Measurements from ENCODE around the gene SELENOP.
"Not testable (repeated sequence)": the region's sequence is repeated elsewhere in the genome, so short reads cannot be mapped to it uniquely, and the experiment has no call there.

Gene SELENOP

DNA sequence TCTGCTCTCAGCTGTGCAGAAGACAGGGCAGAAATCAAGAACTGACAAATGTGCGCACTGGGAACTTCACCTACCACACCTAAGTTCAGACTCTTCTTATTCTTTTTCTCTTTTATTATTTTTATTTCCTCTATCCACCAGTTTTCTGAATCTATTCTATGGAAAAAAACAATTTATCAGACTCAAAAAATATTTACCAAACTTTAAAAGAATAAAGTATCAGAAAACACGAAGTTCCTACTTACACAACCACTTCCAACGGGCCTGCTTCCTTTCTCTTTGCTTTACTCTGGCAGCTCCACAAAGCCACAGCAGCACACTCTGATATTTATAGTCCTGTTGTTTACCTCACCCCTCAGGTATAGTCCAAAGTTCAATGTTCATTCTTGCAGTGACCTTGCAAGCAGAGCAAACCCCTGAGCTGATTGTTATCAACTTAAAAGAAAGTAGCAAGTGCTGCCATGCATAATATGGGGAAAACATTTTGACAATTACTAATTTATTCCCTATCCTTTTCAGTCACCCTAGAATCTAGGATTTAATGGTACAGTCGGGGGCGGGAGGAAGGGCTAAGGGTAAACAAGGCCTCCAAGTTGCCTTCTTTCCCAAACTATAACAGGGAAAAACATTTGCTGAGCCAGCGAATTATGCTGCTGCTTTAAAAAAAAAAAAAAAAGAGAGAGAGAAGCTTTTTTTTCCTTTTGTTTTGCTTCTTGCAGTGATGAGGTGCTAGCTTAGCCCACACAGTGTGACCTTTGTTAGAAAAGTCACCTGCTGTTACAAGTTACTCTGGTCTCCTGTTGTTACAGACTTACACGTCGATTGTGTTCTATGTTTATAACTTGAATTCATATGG, at the start of gene SELENOP:
Gene SELENOP (minus strand): TSS at position 302 of the 856 bp plus-strand sequence. CDS start 3,539 bp downstream, outside the sequence.
- DNase-seq: no peak

DNA sequence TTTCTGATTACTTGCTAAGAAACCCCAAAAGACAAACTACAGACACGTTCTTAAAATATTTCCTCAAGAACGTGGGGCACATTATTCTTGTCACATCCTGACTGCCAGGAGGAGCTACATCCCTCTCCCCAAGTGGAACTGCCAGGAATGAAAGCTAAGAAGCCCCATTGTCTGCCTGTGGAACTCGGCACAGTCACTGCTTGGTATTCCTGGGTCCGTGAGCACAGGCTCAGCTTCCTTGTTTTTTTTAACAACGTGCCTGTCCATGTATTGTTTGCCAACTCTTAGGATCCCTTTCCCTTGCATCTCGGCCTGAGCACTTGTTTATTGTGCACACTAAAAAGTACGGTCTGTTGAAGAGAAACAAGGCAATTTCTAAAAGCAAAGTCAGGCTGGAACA, 47.0 kb upstream of the SELENOP start:
- no peak for DNase-seq

- DNase-seq: no peak
These were observed 46.4 kb upstream of the SELENOP start for GRCh38 chr5:42858031-42858643.

DNA sequence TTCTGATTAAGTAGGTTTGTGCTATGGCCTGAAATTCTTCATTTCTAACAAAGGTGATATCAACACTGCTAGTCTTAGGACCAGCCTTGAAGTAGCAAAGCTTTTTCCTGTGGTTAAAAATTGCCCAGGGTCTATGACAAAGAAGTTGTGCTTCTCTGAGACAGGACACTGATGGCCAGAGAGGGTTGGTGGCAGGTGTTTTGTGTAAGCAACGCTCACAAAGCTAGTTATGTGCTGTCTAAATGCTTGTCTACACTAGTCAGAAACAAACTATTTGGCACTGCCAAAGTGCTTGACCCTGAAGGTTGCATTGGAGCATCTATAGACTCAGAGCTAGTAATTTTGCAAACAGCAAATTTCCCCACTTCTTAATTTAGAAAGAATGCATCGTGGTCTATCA, 44.1 kb upstream of the SELENOP start:
- DNase-seq: no peak

GRCh38 chr5:42855386-42855785, 43.7 kb upstream of the SELENOP start:
- no peak for DNase-seq

DNA sequence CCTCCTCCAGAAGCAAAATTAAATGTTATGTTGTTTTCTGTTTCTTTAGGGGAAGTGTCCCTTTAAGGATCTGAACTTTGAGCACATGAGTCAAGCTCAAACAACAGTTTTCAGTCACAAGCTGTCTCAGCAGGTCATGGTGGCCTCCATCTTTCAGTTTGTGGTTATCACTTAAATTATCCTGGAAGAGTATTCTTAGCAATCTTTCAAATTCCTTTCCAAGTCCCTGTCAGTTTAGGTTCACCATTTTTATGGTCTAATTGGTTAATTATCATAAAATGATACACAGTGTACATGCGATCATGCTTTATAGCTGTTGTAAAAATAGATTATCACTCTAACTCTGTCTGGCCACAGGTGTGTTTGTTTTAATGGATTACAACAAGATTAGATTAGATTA, 43.1 kb upstream of the SELENOP start:
- DNase-seq: no peak

DNA sequence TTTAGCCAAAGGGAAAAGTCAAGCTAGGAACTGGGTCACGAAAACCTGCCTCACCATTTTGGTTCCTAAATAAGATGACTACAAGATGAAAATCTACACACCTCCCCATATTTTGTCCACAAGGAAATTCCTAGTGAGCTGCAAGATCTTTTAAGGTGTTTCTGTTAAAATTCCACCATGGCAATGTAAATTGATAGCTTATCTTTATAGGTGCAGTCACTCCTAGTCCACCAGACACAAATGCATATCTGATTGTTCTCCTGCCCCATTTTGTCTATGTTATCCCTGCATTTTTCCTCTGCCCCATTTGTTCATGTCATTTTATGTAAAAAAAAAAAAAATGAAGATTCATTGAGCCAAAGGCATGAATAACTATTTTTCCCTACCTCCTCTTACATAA, 41.1 kb upstream of the SELENOP start:
- no peak for DNase-seq

DNA sequence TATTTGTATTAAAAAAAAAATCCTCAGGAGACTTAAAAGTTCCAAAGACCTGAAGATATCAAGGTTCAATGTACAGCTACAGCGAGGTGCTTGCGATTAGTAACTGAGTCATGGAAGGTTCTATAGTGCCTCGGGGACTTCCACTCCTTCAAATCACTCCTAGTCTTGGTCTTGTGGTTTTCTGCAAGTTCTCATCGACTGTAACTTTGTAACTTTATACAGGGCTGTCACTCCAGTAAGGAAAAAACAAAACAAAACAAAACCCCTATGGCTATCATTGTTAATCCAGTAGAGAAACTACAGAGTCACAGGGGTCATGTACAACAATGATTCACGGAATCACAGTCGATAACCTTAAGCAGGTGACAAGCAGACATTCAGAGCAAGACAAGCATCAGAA, 39.8 kb upstream of the SELENOP start:
- no peak for DNase-seq

- DNase-seq: no peak
These were observed 36.9 kb upstream of the SELENOP start for GRCh38 chr5:42848545-42848944.

GRCh38 chr5:42844408-42844807, 32.7 kb upstream of the SELENOP start:
- DNase-seq: not testable (repeated sequence)

DNA sequence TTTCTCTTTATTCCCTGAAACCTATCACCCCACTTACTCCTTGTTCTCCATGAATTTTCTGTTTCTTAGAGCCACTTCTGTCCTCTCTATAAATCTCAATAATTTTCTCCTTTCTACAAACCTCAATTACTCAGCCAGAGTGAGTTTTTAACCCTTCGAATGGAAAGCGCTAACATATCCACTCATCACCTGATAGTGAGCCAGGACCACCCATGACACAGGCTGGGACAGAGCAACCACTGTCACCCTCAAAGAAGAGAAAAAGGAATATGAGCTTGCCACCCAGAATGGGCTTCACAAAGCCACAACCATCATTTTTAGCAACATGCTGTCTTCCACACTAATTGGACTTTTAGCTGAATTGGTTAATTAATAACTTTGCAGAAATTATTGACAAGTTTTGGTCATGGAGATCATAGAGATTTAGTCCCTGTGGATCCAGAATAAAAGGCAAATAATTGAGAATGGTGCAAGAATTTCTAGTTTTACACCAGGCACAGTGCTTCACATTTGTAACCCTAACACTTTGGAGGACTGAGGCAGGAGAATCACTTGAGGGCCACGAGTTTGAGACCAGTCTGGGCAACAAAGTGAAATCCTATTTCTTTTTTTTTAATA, 32.1 kb upstream of the SELENOP start:
- no peak for DNase-seq

DNA sequence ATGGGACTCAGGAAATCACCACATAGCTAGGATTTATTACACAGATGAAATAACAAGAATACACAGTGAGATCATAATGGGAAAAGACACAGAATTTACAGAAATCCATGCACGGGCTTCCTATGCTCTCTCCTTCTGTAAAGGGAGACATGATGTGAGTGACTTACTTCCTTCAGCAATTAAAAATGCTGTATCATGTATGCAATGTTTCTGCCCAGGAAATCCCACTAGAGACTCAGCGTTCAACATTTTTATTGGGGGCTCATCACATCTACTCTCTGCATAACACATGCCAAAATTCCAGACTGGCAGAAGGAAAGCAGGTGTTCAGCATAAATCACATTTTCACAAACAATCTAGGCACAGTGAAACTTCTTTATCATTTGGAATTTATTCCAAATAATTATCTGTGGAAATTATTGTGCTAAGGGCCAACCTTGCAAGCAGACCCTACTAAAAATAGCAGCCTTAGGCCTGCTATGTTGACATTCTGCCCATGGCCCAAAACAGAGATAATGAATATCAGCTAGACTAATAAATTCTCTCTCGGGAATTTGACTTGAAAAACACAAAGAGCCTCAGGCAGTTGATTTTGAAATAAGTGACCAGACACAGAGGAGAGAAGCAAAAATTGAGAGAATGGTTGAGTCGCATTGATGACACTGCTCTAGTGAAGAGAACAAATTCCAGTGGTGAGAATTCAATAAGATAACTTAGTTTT, 31.4 kb upstream of the SELENOP start:
- no peak for DNase-seq

- no peak for DNase-seq
These were observed 29.3 kb upstream of the SELENOP start for GRCh38 chr5:42840842-42841567.

GRCh38 chr5:42840269-42840668, 28.6 kb upstream of the SELENOP start:
- DNase-seq: no peak

DNA sequence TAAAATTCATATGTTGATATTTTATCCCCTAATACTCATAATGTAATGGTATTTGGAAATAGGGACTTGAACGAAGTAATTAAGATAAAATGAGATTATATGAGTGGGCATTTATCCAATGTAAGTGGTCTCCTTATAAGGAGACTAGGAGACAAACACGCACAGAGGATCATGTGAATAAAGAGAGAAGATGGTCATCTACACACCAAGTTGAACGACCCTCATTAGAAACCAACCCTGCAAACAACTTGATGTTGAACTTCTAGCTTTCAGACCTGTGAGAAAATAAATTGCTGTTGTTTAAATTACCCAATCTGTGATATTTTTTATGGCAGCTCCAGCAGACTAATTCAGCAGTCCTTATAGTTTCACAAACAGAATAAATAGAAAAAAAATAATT, 27.5 kb upstream of the SELENOP start:
- DNase-seq: no peak

DNA sequence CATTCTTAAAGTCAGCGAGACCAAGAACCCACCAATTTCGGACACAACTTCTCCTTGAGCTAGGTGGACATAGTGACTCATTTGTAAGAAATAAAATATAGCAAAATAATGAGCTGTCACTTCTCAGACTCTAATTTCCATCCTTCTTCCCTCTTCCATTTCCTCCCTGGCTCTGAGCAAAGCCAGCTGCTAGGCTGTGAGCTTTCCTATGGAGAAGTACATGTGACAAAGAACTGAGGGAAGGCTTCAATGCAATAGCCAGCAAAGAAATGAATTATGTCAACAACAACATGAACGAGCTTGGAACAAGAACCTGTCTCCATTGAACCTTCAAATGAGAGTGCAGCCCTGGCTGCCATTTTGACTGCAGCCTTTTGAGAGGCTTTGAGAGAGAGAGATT, 25.9 kb upstream of the SELENOP start:
- DNase-seq: no peak

DNA sequence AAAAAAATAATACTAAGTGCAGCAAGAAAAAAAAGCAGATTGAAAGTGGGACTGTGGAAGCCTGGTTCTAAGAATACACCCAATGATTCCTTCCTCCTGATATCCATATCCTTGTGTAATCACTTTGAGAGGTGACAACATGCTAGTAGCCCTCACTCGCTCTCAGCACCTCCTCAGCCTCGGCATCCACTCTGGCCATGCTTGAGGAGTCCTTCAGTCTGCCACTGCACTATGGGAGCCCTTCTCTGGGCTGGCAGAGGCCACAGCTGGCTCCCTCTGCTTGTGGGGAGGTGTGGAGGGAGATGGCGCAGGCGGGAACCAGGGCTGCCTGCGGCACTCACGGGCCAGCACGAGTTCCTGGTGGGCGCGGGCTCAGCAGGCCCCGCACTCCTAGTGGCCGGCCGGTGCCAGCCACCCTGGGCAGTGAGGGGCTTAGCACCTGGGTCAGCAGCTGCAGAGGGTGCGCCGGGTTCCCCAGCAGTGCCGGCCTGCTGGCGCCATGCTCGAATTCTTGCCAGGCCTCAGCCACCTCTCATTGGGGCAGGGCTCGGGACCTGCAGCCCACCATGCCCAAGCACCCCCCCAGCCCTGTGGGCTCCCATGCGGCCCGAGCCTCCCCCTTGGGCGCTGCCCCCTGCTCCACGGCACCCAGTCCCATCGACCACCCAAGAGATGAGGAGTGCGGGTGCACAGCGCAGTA, 24.5 kb upstream of the SELENOP start:
- no peak for DNase-seq

DNA sequence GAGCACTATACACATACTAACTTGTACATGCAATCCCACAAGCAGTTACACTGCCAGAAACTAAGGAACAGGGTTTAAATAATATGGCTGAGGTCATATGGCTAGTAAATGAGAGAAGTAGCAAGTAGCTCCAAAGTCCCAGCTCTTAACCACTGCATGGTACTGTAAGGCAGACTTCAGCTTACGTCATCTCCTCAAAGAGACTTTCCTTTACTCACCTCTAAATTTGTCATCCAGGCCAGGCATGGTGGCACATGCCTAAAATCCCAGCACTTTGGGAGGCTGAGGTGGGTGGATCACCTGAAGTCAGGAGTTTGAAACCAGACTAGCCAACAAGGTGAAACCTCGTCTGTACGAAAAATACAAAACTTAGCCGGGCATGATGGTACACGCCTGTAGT, 20.4 kb upstream of the SELENOP start:
- no peak for DNase-seq

DNA sequence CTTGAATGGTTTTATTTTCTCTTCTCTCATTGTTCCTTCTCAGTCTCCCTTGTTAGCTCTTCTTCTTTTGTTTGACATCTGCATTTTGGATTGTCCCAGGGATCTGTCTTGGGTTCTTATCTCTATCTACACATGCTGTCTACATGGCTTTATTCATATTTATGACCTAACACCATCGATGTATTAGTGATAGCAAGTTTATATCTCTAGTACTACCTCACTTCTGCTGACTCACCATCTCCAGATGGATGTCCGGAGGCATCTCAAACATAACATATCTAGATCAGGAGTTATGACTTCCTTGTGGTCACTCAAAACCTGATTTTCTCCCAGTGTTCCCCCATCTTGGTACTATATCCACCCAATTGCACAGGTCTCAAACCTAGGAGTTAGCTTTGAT, 19.2 kb upstream of the SELENOP start:
- no peak for DNase-seq

GRCh38 chr5:42828671-42829070, 17.0 kb upstream of the SELENOP start:
- DNase-seq: no peak

DNA sequence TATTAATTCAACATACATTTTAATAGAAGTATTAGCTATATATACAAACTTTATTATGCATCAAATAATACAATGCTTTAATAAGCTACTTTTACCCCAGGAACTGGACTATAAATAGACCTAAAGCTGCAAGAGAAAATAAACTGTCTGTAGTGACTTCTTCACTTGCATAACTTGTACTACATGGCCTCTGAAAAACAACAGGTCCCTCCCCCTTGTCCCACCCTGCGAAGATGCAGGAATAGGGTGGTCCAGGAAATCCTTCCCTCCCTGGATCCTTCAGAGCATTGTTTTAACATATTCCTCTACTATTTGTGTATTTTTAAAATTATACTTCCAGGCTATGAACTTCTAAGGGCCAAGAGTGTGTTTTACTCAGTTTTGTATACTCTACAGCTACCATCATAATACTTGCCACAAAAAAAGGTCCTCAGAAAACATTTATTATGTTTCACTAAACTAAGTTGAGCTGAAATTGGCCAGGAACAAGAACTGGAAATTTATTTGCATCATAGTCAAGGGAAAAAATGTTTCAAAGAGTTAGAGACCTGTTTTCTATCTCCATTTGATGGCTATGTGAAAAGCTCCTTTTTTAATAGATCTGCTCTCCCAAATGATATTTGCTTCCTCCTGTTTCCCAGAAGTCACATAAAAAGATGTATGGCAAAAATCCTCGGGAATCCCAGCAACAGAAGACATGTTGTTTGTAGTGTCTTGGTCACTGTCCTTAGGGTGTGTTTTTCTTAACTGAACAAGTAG, 15.2 kb upstream of the SELENOP start:
- DNase-seq: no peak
